ENCODE data around the gene BCL7A.
"Not testable (repeated sequence)": the region's sequence is repeated elsewhere in the genome, so short reads cannot be mapped to it uniquely, and the experiment has no call there.

Gene BCL7A

DNA sequence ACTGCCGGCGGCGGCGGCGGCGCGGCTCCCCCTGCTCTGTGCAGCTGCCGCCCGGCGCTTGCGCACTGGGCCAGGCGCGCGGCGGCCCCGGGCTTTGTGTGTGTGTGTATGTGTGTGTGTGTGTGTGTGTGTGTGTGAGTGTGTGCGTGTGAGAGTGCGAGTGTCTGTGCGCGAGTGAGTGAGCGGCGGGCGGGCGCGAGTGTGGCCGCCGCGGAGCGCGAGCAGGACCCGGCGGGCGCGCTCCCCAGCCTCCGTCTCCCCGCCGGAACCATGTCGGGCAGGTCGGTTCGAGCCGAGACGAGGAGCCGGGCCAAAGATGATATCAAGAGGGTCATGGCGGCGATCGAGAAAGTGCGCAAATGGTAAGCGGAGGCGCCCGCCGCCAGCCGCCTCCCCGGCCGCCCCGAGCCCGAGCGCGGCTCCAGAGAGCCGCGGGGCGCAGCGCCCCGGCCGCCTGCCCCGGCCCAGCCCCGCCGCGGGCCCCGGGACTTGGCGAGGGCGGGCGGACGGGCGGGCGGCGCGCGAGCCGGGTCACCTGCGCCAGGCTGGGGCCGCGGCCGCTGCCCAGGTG is at the start of gene BCL7A:
TSS of gene BCL7A (plus strand) at position 63 of the 571 bp plus-strand sequence. CDS start at position 271, 208 bp downstream.
- no peak for DNase-seq

DNA sequence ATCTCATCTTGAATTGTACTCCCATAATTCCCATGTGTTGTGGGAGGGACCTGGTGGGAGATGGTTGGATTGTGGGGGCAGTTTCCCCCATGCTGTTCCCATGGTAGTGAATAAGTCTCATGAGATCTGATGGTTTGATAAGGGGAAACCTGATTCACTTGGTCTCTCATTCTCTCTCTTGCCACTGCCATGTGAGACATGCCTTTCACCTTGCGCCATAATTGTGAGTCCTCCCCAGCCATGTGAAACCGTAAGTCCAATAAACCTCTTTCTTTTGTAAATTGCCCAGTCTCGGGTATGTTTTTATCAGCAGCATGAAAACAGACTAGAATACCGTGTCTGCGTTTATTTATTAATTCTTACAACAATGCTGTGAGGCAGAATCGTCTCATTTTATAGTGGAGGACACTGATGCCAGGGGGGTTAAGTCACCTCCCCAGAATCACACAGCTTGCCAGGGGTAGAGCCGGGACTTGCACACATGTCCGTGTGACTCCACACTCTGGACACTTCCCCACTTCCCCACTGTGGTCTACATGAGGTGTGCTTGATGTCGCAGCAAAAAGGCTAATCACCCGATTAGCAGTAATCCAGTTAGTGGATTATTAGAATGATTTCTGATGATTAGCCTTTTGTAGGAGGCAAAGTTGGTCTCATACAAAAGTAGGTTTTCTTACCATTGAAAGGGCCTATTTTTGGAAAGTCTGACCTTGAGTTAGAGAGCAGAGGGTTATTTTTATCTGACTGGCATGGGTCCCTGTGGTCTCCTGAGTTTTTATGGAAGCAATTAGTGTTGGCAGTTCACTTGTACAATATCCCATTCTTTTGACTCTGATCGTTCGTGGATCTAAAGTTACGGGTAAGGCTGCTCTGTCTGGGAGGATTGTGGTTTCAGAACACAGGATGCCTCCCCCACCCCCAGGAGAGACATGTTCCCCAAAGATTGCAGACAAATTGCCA is 47.4 kb upstream of the BCL7A start:
- no peak for DNase-seq

DNA sequence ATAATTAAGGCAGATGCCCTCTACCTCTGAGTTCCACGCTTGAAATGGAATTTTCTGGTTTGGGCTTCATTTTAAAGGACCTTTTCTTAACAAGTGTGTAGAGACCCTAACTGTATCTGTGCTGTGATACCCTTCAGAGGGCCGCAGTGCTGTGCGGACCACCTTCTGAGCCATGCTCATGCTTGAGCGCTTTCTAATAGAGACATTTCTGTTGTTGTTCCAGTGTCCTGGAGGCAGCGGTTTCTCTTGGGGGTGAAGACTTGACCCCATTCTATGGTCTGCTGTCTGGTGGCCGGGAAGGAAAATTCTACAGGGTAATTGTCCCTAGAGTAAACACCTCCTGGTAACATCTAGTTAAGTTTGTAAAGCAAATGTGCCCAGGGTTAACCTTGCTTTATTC is 46.7 kb upstream of the BCL7A start:
- DNase-seq = no peak

DNA sequence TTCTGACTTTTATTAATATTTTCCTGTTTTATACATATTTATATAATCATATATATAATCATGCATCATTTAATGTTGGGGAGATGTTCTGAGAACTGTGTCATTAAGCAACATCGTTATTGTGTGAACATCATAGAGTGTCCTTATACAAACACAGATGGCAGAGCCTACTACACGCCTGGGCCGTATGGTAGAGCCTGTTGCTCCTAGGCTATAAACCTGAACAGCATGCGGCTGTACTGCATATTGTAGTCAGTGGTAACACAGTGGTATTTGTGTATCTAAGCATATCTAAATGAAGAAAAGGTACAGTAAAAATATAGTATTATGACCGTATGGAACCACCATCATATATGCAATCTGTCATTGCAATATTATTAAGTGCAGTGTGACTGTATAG is 44.7 kb upstream of the BCL7A start:
- no peak for DNase-seq

DNA sequence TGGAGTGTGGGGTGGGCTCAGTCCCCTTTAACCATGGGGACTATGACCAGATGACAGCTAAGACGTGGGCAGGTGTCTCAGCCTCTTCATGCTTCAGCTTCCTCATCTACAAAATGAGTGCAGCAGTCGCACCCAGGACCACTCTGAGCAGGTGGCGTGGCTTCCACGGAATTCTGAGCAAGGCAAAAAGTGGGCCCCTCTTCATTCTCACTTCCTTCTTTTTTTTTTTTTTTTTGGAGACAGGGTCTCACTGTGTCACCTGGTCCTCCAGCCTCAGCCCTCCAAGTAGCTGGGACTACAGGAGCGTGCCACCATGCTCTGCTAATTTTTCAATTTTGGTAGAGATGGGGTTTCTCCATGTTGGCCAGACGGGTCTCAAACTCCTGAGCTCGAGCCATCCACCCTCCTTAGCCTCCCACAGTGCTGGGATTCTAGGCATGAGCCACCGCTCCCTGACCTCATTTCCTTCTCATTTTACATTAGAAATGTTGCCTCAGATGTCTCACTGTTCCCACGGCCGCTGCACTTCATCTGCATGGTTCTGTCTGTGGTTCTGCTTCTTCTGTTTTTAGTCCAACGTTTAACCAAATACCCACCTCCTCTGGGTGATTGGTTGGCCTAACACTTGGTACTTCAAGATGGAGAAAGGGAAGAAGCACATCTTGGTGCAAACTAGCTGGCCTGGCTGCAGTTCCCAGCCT is 41.3 kb upstream of the BCL7A start:
- no peak for DNase-seq

DNA sequence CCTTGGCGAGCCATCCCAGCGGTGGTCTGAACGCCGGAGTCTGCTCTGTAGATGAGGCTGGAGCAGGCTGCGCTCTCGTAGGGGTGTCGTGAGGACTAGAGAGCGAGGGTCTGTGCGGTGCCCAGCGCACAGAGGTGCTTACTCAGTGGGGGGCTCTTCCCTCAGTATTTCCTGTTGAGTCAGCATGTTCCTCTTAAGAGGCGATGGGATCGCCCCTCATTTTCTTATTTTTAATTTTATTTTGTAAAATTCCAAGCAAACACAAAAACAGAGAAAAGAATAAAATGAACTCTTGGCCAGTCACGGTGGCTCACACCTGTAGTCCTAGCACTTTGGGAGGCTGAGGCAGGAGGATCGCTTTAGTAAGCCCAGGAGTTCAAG is 40.8 kb upstream of the BCL7A start:
- no peak for DNase-seq

DNA sequence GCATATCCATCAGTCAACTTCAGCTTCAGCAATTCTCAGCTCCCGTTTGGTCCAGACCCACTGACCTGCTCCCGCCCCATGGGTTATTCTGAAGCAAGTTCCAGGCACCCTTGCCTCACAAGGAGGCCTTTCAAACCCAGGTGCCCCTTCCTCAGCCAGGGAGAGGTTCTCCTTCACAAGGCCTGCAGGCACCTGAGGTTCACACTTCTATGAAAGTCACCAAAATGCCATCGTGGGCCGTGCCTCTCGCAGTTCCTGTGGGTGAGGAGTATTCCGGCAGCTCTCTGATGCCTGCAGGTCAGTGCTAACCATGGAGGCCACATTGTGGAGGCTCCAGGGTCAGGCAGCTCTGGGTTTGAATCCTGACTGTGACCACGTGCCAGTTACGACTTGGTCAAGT is 40.2 kb upstream of the BCL7A start:
- no peak for DNase-seq

DNA sequence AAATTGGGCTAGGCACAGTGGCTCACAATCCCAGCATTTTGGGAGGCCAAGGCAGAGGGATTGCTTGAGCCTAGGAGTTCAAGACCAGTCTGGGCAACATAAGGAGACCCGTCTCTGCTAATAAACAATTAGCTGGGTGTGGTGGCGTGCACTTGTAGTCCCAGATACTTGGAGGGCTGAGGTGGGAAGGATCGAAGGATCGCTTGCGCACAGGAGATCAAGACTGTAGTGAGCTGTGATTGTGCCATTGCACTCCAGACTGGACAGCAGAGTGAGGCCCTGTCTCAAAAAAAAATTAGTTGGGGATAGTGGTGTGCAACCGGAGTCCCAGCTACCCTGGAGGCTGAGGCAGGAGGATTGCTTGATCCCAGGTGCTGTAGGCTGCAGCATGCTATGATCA is 38.7 kb upstream of the BCL7A start:
- DNase-seq = no peak

DNA sequence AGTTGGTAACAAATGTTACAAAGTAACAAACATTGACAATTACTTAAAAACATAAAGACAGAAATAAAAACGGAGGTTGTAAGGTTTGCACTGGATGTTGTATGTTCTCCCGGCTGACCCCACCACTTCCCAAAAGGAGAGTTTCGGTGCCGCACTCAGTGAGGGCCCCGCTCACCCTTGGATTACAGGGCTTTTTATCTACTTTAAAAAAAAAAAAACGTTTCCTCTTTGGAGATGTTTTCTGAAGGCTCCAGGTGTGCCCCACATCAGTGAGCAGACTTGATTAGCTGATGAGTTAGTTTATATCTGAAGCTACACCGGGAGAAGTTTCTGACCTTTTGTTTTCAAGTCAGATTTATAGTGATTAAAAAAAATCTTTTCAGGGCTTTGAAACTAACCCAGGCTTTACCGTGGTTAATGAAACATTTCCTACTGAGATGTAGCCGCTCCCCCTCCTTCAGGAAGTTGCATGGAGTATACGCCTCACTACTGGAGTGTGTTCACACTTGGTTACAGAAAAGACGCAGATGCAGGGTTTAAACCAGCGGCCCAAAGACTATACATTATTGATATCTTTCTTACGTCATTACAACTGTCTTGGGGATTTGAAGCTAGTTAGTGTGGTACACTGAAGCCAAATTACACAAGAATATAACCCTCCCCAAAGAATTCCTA is 38.0 kb upstream of the BCL7A start:
- no peak for DNase-seq

DNA sequence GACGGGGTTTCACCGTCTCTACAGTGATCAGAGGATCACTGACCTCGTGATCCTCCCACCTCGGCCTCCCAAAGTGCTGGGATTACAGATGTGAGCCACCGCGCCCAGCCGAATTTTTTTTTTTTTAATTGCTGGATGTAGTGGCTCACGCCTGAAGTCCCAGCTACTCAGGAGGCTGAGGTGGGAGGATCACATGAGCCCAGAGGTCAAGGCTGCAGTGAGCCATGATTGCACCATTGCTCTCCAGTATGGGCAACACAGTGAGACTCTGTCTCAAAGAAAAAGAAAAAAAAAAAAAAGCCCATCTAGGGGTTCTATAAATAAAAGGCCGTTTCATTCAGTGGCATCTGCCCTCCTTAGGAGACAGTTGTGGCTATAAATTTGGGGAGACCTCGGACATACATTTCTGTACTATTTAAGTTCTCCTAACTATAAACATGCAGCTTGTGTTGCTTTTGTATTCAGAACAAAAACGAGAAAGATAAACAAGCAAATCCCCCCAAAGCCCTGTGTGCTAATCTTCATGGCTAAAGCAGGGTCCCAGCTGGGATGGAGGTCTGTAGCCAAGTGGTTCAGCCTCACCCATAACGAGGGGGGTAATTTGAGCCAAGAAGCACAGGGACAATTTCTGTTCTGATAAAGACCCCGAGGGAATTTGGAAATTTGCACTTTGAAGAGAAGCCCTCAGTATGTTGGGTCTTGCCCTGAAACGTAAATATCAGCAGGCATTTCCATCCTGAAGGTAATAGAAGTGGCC is 35.0 kb upstream of the BCL7A start:
- DNase-seq = no peak

DNA sequence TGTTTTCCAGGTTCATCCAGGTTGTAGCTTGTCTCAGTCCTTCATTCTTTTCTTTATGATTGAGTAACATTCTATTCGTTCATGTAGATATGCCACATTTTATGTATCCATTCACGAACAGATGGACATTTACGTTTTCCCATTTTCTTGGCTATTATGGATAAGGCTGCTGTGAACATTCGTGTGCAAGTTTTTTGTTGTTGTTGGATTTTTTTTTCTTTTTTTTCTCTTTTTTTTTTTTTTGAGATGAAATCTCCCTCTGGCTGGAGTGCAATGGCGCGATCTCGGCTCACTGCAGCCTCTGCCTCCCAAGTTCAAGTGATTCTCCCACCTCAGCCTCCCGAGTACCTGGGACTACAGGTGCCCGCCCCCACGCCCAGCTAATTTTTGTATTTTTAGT is 33.2 kb upstream of the BCL7A start:
- not testable (repeated sequence) for DNase-seq

DNA sequence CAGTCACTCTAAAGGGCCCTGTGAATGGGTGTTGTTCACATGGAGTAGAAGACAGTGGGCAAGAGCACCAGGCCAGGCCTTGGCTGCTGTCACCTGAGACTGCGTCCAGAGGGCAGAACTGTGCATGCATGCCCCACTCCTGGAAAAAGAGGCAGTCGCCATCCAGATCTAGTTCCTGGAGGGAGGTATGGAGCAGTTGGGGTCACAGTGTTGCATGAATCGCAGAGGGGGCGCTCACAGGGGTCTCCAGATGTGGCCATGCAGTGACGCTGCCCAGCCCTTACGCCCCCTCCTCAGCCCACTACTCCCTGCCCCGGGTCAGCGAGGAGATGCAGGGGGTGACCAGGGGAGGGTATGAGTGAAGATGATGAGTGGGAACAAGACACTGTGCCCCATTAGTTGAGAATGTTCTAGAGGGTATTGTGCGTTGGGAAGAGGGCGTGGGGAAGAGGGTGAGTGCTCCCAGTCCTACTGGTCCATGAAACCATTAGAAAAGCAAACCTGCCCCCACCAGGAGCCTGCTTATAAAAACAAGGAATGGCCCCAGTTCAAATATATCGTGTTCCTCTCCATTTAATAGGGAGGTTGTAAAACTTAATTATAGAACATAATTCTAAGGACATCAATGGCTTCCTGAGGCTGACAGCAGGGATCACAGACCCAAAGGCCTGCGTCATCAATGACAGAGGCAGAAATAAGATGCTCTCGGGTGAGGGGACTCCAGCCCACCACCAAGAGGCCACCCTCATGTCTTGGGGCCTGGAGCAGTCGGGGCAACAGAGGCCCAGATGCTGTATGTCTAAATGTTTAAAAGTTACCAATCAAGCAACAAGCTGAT is 32.2 kb upstream of the BCL7A start:
- DNase-seq = no peak

DNA sequence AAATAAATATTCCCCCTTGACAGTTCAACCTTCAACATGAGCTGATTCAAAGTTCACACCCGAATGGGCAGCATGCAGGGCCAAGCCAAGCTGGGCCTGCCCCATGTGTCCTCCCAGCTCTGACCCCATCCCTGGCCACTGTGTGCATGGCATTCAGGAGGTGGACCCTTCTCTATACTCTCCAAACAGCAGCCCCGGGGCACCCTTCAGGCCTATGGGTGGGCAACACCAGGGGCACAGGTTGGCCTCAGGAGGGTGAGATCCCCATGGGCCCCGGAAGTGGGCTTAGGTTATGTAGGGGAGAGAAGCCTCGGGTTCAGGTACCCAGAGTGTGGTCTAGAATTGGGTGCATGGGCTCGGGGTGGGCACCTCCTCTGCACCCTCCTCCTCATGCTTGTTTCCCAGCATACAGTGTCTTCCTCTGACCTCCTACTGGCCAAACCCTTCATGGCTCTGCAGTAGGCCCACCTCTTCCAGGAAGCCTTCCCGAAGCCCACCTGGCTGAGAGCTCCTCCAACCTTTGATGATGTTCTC is 31.5 kb upstream of the BCL7A start:
- no peak for DNase-seq

DNA sequence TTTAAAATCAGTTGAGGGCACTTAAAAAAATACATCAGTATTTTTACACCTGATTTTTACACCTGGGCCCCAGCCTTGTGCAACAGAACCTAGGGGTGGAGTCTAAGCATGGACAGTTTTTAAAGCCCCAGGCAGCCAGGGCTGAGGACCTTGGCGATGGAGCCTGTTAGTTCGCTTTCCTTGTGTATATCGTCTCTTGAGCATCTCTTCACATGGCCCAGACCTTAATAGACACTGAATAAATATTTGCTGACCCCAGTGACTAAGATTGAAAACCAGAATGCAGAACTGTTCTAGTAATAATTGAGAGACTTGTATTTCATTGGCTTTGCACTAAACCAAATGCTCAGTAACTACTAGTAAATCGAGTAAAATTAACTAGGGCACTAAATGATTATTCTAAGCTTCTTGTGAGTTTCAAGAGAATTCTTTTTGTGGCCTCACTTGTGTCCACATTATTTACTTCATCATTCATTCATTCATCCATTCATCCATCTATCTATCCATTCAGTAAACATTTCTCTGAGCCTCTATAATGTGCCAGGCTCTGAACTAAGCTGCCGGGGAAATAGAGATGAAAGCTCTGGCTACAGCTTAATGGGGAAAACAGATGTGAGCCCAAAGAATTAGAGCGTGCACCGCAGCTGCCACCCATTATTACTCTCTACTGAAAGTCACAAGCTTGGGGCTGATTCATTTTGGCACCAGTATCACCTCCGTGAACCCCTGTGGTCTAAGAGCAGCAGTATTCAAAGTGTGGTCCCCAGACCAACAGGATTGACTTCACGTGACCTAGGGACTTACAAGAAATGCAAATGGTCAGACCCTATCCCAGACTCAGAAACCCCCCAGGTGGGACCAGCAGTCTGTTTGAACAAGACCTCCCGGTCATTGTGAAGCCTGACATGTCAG is 30.7 kb upstream of the BCL7A start:
- no peak for DNase-seq

DNA sequence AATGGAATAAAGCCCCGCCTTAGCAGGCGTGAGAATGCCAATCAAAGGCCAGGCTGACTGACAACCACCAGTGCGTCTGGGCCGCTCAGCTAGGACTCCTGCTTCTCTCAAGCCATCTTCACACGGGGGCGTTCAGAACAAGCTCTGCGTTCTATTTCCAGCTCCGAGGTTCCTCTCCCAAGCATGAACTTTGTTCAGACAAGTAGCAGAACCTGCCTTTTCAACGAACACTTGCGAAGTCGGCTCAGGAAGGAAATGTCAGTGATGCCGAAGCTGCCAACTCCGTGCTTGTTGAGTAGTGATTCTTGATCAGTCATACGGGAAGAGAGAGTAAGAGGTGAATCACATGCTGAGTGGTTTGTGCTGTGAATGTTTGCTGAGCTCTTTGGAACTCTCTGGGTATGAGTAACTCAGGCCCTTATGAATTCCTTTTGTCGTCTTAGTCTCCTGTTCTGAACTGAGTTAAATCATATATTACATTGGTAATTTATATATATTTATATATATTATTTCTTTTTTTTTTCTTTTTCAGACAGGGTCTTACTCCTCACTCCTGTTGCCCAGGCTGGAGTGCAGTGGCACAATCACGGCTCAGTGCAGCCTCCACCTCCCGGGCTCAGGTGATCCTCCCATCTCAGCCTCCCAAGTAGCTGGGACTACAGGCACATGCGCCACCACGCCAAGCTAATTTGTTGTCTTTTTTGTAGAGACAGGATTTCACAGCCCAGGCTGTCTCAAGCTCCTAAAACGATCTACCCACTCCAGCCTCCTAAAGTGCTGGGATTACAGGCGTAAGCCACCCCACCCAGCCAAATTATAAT is 29.4 kb upstream of the BCL7A start:
- no peak for DNase-seq

DNA sequence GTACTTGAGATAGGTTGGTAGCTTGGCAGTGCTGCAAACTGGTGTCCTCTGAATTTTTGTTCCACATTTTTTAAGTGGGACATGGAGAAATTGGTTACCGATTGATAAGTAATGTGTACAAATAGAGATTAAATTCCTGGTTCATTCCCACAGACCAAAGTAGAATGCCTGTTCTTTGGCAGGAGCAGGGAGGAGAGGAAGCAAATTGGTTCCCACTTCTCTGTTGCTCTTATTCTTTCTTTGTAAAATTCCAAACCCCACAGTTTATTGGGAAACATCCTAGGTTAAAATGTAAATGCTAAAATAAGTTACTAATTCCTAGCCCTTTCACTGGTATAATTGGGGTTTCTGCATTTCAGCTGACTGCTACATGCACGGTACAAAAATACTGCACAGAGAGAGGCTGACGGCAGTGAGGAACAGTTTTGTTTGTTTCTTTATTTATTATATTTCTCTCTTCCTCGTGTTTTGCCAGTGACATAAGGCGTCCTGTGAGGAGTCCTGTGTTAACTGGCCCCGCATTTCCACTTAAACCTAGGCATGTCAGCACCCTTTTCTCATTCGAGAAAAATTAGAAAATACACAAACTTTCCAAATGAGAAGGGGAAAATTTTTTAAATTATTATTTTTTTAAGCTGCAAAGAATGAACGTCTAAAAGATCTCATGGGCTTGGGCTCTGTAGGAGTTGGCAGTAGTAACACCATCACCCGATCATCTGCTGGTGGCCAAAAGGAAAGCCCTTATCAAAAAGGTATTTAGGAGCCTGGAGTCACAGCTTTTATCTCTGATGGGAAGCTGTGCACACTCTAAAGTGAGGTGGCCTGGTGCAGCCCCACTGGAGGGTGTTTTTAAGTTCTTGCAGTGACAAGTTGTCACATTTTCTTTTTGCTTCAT is 25.4 kb upstream of the BCL7A start:
- no peak for DNase-seq

DNA sequence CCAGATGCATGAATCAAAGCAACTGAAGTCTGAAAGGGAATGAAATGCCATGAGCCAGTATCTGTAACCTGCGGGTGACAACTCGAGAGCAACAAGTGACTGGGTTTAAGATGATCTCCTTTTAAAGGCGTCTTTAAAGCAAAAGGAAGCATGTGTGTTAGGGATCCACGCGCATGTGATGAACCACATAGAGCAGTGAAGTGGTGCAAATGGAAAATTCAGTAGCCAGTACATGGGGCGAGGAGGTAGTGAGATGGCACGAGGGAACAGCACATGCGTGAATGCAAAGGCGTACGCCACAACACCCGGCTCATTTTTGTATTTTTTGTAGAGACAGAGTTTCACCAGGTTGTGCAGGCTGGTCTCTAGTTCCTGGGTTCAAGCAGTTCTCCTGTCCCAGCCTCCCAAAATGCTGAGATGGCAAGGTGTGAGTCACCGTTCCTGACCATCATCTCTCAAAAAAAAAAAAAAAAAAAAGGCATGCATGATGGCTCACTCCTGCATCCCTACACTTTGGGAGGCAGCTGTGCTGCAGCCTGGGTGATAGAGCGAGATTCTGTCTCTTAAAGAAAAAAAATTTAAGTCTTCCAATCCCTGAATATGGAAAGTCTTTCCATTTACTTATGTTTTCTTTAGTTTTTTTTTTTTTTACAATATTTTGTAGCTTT is 24.6 kb upstream of the BCL7A start:
- no peak for DNase-seq

Measured in cerebellar nuclear complex (tissue), 1 donor.